Spleen (tissue), 11 donors: ENCODE data around the gene CMSS1. TPM values are rescaled to one million over a fixed set of nuclear protein-coding genes. Genes with fewer than 3 reads are reported as not detected.
"Not testable (repeated sequence)": the region's sequence is repeated elsewhere in the genome, so short reads cannot be mapped to it uniquely, and the experiment has no call there.

Experiments
- DNase-seq: peaks from one replicate; pipeline ENCODE4 v3.0.0-alpha.2; 2020
- H3K27ac ChIP-seq, 8 donors: fragments of 200-600 bp; sonication (generic) in 7 of 8; 1 replicate in 4 of 8; 2 replicates in 4 of 8; pipeline versions ENCODE4 v1.5.0 to v1.8.0; 2016 to 2021; ENCODE audit warnings: inconsistent platforms in 4 of 8, mild to moderate bottlenecking in 4 of 8, moderate library complexity in 1 of 8
- H3K27me3 ChIP-seq, 7 donors: fragments of 200-600 bp; sonication (generic) in 6 of 7; replicated peaks in 1 of 7; 1 replicate in 4 of 7; 2 replicates in 3 of 7; pipeline versions ENCODE4 v1.5.0 to v1.8.0; 2016 to 2021; ENCODE audit warnings: inconsistent platforms in 3 of 7, mild to moderate bottlenecking in 1 of 7
- H3K36me3 ChIP-seq, 6 donors: fragments of 200-600 bp; sonication (generic) in 5 of 6; 1 replicate in 4 of 6; 2 replicates in 2 of 6; pipeline versions ENCODE4 v1.5.0 to v1.8.0; 2016 to 2021; ENCODE audit warnings: inconsistent platforms in 2 of 6
- H3K4me1 ChIP-seq, 6 donors: fragments of 200-600 bp; sonication (generic) in 5 of 6; 1 replicate in 3 of 6; 2 replicates in 3 of 6; pipeline versions ENCODE4 v1.5.0 to v1.8.0; 2016 to 2021; ENCODE audit warnings: inconsistent platforms in 3 of 6
- H3K4me3 ChIP-seq, 8 donors: fragments of 200-600 bp; sonication (generic) in 7 of 8; 1 replicate in 4 of 8; 2 replicates in 4 of 8; pipeline versions ENCODE4 v1.5.0 to v1.8.0; 2016 to 2021; ENCODE audit warnings: inconsistent platforms in 4 of 8, mild to moderate bottlenecking in 4 of 8, moderate library complexity in 2 of 8
- H3K9me3 ChIP-seq, 8 donors: fragments of 200-600 bp; sonication (generic) in 7 of 8; 1 replicate in 4 of 8; 2 replicates in 4 of 8; pipeline versions ENCODE4 v1.5.0 to v1.8.0; 2016 to 2021; ENCODE audit warnings: inconsistent platforms in 4 of 8
- CTCF ChIP-seq, 11 experiments: fragments of 200-600 bp in 7 of 11; fragments of 450-650 bp in 4 of 11; sonication (generic) in 4 of 11; IDR thresholded peaks in 8 of 11; conservative IDR thresholded peaks in 3 of 11; 1 replicate in 7 of 11; 2 replicates in 4 of 11; pipeline versions ENCODE4 v1.4.0 to v1.8.0; 2016 to 2021; ENCODE audit warnings: antibody characterized with exemption in 11 of 11, inconsistent platforms in 4 of 11, mild to moderate bottlenecking in 1 of 11
- POLR2A ChIP-seq, 3 donors: fragments of 450-650 bp; IDR thresholded peaks; one replicate each; pipeline ENCODE4 v1.5.1; 2017; ENCODE audit warnings: antibody characterized with exemption in 3 of 3, mild to moderate bottlenecking in 1 of 3
- POLR2AphosphoS5 ChIP-seq, 3 donors: sonication (generic); formaldehyde crosslinking; IDR thresholded peaks; one replicate each; pipeline ENCODE4 v1.5.1; 2017; ENCODE audit warnings: antibody characterized with exemption in 3 of 3
- WGBS, 5 donors: extraction: QIAGEN DNeasy Blood & Tissue Kit in 3 of 5; methylation state at CpG; one replicate each; pipeline versions ENCODE4 v1.1.5 to v1.1.7; 2013 to 2018; 5-methylcytosine and 5-hydroxymethylcytosine counted together
- intact Hi-C: fragments of 100-400 bp; cut with DNase I; formaldehyde crosslinking; loops from one replicate; pipeline ENCODE4 v1.15.0; 2023; ENCODE audit warnings: low total_unique reads
- polyA plus RNA-seq, 3 donors: library from polyadenylated mRNA; stranded (reverse); fragments of 200-250 nt; gene quantifications; one replicate each; pipeline ENCODE4 v1.2.1, GENCODE V29; 2013
- total RNA-seq, 7 donors: library from RNA; depleted of rRNA in 3 of 7; stranded (reverse); fragments of >200 nt in 3 of 7; fragmentation: NEBNext Ultra II Directional in 4 of 7; extraction: Animal tissue kit (Norgen Biotek cat#: 25700) in 4 of 7; gene quantifications; one replicate each; pipeline versions ENCODE4 v1.1.0 to v1.2.1, GENCODE V29; 2016 to 2021
- donor health status: healthy with polysubstance abuse.
- donor health status: DM: no; HTN: no; CAD: no; lungs with moderate emphysema.
- donor health status: DM: no; HTN: no; CAD: no.
- donor health status: Bipolar disorder and iron deficiency.
- donor health status: healthy.
- donor health status: DM: no; HTN: no; CAD: no.
- donor health status: DM: yes; HTN: yes; CAD: no.

Gene CMSS1
- total and polyA plus RNA-seq, 10 donors: 6.9 to 30.1 (median 20.0) TPM

DNA sequence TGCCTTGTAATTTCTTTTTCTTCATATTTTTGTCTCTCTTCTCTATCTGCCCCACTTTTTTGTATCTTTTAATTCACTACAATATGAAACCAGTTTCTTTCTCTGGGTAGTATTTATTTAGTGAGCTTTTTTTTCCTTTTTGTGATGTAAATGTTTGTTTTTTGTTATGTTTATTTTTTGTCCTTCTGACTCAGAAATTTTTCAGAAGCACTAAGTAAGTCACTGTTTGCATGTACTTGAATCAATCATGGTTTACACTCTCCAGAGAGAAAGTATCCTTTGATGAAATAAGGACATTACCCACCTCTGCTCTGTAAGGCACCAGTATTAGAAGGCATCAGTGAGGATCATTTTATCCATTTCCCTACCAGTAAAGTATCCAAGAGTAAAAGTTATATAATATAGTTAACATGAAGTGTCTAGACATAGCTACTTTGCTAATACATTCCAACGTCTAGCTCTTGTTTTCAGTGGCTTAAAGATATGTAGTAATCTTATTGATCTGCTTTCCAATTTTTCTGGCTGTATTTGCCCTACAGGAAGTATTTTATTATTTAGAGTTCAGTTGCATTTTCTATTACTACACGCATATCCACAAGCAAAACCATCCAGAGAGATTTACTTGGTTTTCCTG lies 271.2 kb downstream of the CMSS1 start:
- Histone ChIP-seq H3K27me3 (no peaks in the 10 kb centered on the region), H3K4me3 (no peak overlapping the region), H3K27ac (no peak overlapping the region), H3K36me3 (no peaks in the 10 kb centered on the region), H3K4me1 (peaks cover 0 to 31% (median 7%) of the 10 kb centered on the region in 6 donors), H3K9me3 (no peaks in the 10 kb centered on the region)
- TF ChIP-seq CTCF (IDR thresholded peaks at IDR 0.05 in 8 of 11, conservative IDR thresholded peaks at IDR 0.05 in 3 of 11): no peak
- no peak for TF ChIP-seq POLR2AphosphoS5 (IDR thresholded peaks at IDR 0.05)
- TF ChIP-seq POLR2A (IDR thresholded peaks at IDR 0.05): no peak
- intact Hi-C loops: no loop called here
- DNase-seq: no peak
- 80 to 89% (median 87%) methylated on average over 2 of the region's 2 CpGs for WGBS, 5 donors

DNA sequence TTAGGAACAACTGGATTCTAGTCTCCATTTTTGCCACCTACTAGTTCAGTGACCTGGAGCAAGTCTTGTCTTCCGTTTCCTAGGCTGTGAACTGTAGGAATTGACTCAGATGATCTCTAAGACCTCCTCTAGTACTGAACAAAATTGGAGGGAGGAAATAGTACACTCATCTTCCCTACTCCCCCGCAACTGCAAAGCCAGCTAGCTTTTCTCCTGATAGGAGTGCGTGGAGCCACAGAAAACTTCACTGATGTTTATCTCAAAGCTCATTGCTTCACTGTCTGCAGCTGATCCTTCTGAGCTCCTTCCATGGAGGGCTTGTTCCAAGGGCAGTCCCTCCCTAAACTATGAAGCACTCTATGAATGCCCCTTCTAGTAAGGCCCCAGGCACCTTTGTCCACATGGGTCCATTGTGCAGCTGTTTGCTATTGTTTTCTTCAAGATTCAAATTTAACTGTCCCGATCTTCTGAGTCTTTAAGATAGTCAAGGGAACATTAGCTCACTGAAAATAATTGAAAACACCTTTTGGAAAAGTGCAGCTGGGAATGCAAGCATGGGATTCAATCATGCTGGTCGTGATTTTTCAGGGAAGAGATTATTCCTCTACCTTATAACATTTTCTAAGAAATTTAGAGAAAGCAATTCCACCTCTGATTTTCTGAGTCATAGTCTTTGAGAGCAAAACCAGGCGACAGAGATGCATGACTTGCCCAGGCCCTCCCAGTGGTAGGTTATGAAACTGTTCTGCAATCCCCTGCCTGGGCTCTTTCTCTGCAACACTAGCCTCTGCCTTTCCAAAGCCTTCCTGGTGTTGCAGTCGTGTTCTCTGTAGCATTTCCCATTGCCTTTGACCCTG lies 272.4 kb downstream of the CMSS1 start:
- H3K27ac ChIP-seq: peak overlapping the region in 4 of 8 donors; percentile 9 to 41 (median 18)

DNA sequence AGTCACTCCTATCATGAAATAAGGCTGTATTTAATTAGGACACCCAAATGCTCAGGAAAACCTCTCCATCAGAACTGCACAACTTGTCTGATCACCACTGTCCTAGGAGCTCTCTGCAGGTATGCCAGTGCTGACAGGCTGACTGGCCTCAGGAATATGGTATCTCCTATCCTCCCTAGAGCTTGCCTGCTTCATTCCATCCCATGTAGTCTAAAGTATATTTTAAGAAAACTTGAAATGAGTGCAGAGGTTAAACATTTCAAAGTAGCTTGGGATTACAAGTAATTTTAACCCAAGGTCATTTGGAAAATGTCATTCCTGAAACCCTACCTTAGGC lies 273.0 kb downstream of the CMSS1 start:
- Histone ChIP-seq H3K36me3 (no peaks in the 10 kb centered on the region), H3K9me3 (no peaks in the 10 kb centered on the region), H3K27me3 (no peaks in the 10 kb centered on the region), H3K4me1 (peaks cover 0 to 20% (median 4%) of the 10 kb centered on the region in 6 donors), H3K4me3 (no peak overlapping the region), H3K27ac (peak overlapping the region in 4 of 8 donors; percentile 9 to 41 (median 18))
- TF ChIP-seq POLR2AphosphoS5 (IDR thresholded peaks at IDR 0.05) (no peak), POLR2A (IDR thresholded peaks at IDR 0.05) (no peak), CTCF (IDR thresholded peaks at IDR 0.05 in 8 of 11, conservative IDR thresholded peaks at IDR 0.05 in 3 of 11) (no peak)
- intact Hi-C loops: no loop called here
- no peak for DNase-seq

More for the DNA sequence above, 272.4 kb downstream of the CMSS1 start:
- Histone ChIP-seq H3K36me3 (no peaks in the 10 kb centered on the region), H3K4me1 (peaks cover 0 to 20% (median 4%) of the 10 kb centered on the region in 6 donors), H3K27me3 (no peaks in the 10 kb centered on the region), H3K4me3 (no peak overlapping the region), H3K9me3 (no peaks in the 10 kb centered on the region)
- 70 to 77% (median 74%) methylated on average over 7 of the region's 7 CpGs for WGBS, 5 donors
- no peak for DNase-seq
- intact Hi-C loops: no loop called here
- TF ChIP-seq POLR2AphosphoS5 (IDR thresholded peaks at IDR 0.05) (no peak), CTCF (IDR thresholded peaks at IDR 0.05 in 8 of 11, conservative IDR thresholded peaks at IDR 0.05 in 3 of 11) (peak in 4 of 11 experiments; percentile 15 to 50 (median 29))

- Histone ChIP-seq H3K27ac (no peak overlapping the region), H3K9me3 (no peaks in the 10 kb centered on the region), H3K27me3 (no peaks in the 10 kb centered on the region), H3K4me3 (no peak overlapping the region), H3K4me1 (peaks cover 0 to 28% (median 13%) of the 10 kb centered on the region in 6 donors), H3K36me3 (no peaks in the 10 kb centered on the region)
- DNase-seq: no peak
- no peak for TF ChIP-seq POLR2A (IDR thresholded peaks at IDR 0.05)
- TF ChIP-seq CTCF (IDR thresholded peaks at IDR 0.05 in 8 of 11, conservative IDR thresholded peaks at IDR 0.05 in 3 of 11): no peak
- TF ChIP-seq POLR2AphosphoS5 (IDR thresholded peaks at IDR 0.05): no peak
- WGBS, 5 donors: 91 to 100% (median 95%) methylated on average over 1 of the region's 1 CpG
- intact Hi-C loops: no loop called here
Observed at GRCh38 chr3:100093831-100094230, 276.2 kb downstream of the CMSS1 start.

DNA sequence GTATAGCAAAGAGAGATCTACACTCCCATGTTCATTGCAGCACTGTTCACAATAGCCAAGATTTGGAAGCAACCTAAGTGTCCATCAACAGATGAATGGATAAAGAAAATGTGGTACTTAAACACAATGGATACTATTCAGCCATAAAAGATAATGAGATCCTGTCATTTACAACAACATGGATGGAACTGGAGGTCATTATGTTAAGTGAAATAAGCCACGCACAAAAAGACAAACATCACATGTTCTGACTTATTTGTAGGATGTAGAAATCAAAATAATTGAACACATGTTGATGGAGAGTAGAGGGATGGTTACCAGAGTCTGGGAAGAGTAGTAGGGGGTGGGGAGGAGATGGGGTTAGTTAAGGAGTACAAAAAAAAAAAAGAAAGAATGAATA lies 278.6 kb downstream of the CMSS1 start:
- WGBS, 5 donors: 88 to 93% (median 89%) methylated on average over 1 of the region's 1 CpG
- H3K9me3 ChIP-seq, H3K27ac ChIP-seq, intact Hi-C loops, H3K4me3 ChIP-seq, H3K27me3 ChIP-seq, DNase-seq, H3K36me3 ChIP-seq: not testable (repeated sequence)
- peaks cover 0 to 18% (median 11%) of the 10 kb centered on the region in 6 donors for H3K4me1 ChIP-seq
